ENCODE measurements around the gene FGD3. TPM values are rescaled to one million over a fixed set of nuclear protein-coding genes. Genes with fewer than 3 reads are reported as not detected.

Gene FGD3
- total RNA-seq, 1 experiment from 2014 or later, result 9.0 TPM

GRCh38 chr9:93030642-93031628 is 83.6 kb downstream of the FGD3 start:
- Histone ChIP-seq H4K20me1 (ENCODE audit: insufficient read depth, low read depth, low read length) (no peaks in the 10 kb centered on the region), H3K4me2 (ENCODE audit: low read depth, low read length, poor library complexity, severe bottlenecking) (no peak overlapping the region), H2AFZ (ENCODE audit: low read length) (no peak overlapping the region), H3K4me3 (ENCODE audit: low read length) (no peak overlapping the region), H3K79me2 (ENCODE audit: low read length) (no peaks in the 10 kb centered on the region), H3K9me2 (replicated peaks; ENCODE audit: insufficient read depth, low read length) (no peaks in the 10 kb centered on the region), H3K27ac (ENCODE audit: low read length) (no peak overlapping the region), H3K27me3 (ENCODE audit: low read length) (no peaks in the 10 kb centered on the region), H3K9ac (ENCODE audit: low read length) (no peak overlapping the region), H3K9me3 (ENCODE audit: low read length) (no peaks in the 10 kb centered on the region), H3K36me3 (ENCODE audit: insufficient read depth, low read length) (no peaks in the 10 kb centered on the region), H3K4me1 (ENCODE audit: low read length) (peaks cover 11% of the 10 kb centered on the region)
- DNase-seq, result no peak

- no peak overlapping the region for H2AFZ ChIP-seq (ENCODE audit: low read length)
- no peak for DNase-seq
- H3K27ac ChIP-seq (ENCODE audit: low read length), result no peak overlapping the region
- H3K9me3 ChIP-seq (ENCODE audit: low read length), result no peaks in the 10 kb centered on the region
- H4K20me1 ChIP-seq (ENCODE audit: insufficient read depth, low read depth, low read length), result no peaks in the 10 kb centered on the region
- H3K36me3 ChIP-seq (ENCODE audit: insufficient read depth, low read length), result no peaks in the 10 kb centered on the region
- no peaks in the 10 kb centered on the region for H3K79me2 ChIP-seq (ENCODE audit: low read length)
- no peak overlapping the region for H3K9ac ChIP-seq (ENCODE audit: low read length)
- no peaks in the 10 kb centered on the region for H3K9me2 ChIP-seq (replicated peaks; ENCODE audit: insufficient read depth, low read length)
- H3K4me1 ChIP-seq (ENCODE audit: low read length), result peaks cover 11% of the 10 kb centered on the region
- H3K4me3 ChIP-seq (ENCODE audit: low read length), result no peak overlapping the region
- no peaks in the 10 kb centered on the region for H3K27me3 ChIP-seq (ENCODE audit: low read length)
- H3K4me2 ChIP-seq (ENCODE audit: low read depth, low read length, poor library complexity, severe bottlenecking), result no peak overlapping the region
Observed at GRCh38 chr9:93031629-93032430, 84.5 kb downstream of the FGD3 start.

- Histone ChIP-seq H3K9me2 (replicated peaks; ENCODE audit: insufficient read depth, low read length) (no peaks in the 10 kb centered on the region), H3K27ac (ENCODE audit: low read length) (no peak overlapping the region), H3K36me3 (ENCODE audit: insufficient read depth, low read length) (no peaks in the 10 kb centered on the region), H3K4me3 (ENCODE audit: low read length) (no peak overlapping the region), H3K79me2 (ENCODE audit: low read length) (no peaks in the 10 kb centered on the region), H4K20me1 (ENCODE audit: insufficient read depth, low read depth, low read length) (no peaks in the 10 kb centered on the region), H3K4me2 (ENCODE audit: low read depth, low read length, poor library complexity, severe bottlenecking) (no peak overlapping the region), H2AFZ (ENCODE audit: low read length) (no peak overlapping the region), H3K27me3 (ENCODE audit: low read length) (no peaks in the 10 kb centered on the region), H3K9me3 (ENCODE audit: low read length) (no peaks in the 10 kb centered on the region), H3K4me1 (ENCODE audit: low read length) (peaks cover 11% of the 10 kb centered on the region), H3K9ac (ENCODE audit: low read length) (no peak overlapping the region)
- DNase-seq, result no peak
Observed at GRCh38 chr9:93032545-93032944, 85.2 kb downstream of the FGD3 start.

- Histone ChIP-seq H3K27ac (ENCODE audit: low read length) (no peak overlapping the region), H3K79me2 (ENCODE audit: low read length) (no peaks in the 10 kb centered on the region), H3K36me3 (ENCODE audit: insufficient read depth, low read length) (no peaks in the 10 kb centered on the region)
Observed at GRCh38 chr9:93033531-93033930, 86.2 kb downstream of the FGD3 start.

GRCh38 chr9:93035106-93035660 is 87.9 kb downstream of the FGD3 start:
- no peak for DNase-seq
- Histone ChIP-seq H4K20me1 (ENCODE audit: insufficient read depth, low read depth, low read length) (no peaks in the 10 kb centered on the region), H2AFZ (ENCODE audit: low read length) (no peak overlapping the region), H3K9me2 (replicated peaks; ENCODE audit: insufficient read depth, low read length) (no peaks in the 10 kb centered on the region), H3K27ac (ENCODE audit: low read length) (no peak overlapping the region), H3K79me2 (ENCODE audit: low read length) (no peaks in the 10 kb centered on the region), H3K36me3 (ENCODE audit: insufficient read depth, low read length) (no peaks in the 10 kb centered on the region), H3K27me3 (ENCODE audit: low read length) (no peaks in the 10 kb centered on the region), H3K9ac (ENCODE audit: low read length) (no peak overlapping the region), H3K9me3 (ENCODE audit: low read length) (no peaks in the 10 kb centered on the region), H3K4me1 (ENCODE audit: low read length) (peaks cover 3% of the 10 kb centered on the region), H3K4me3 (ENCODE audit: low read length) (no peak overlapping the region), H3K4me2 (ENCODE audit: low read depth, low read length, poor library complexity, severe bottlenecking) (no peak overlapping the region)

More at GRCh38 chr9:93033531-93033930, 86.2 kb downstream of the FGD3 start:
- H3K9me3 ChIP-seq (ENCODE audit: low read length), result no peaks in the 10 kb centered on the region
- no peaks in the 10 kb centered on the region for H3K9me2 ChIP-seq (replicated peaks; ENCODE audit: insufficient read depth, low read length)
- no peak overlapping the region for H2AFZ ChIP-seq (ENCODE audit: low read length)
- H3K27me3 ChIP-seq (ENCODE audit: low read length), result no peaks in the 10 kb centered on the region
- no peak for DNase-seq
- no peak overlapping the region for H3K4me3 ChIP-seq (ENCODE audit: low read length)
- no peaks in the 10 kb centered on the region for H4K20me1 ChIP-seq (ENCODE audit: insufficient read depth, low read depth, low read length)
- H3K4me1 ChIP-seq (ENCODE audit: low read length), result peaks cover 4% of the 10 kb centered on the region
- no peak overlapping the region for H3K4me2 ChIP-seq (ENCODE audit: low read depth, low read length, poor library complexity, severe bottlenecking)
- H3K9ac ChIP-seq (ENCODE audit: low read length), result no peak overlapping the region

GRCh38 chr9:93035821-93036351 is 88.6 kb downstream of the FGD3 start:
- no peak overlapping the region for H3K27ac ChIP-seq (ENCODE audit: low read length)

GRCh38 chr9:93036887-93037475 is 89.7 kb downstream of the FGD3 start:
- Histone ChIP-seq H3K79me2 (ENCODE audit: low read length) (no peaks in the 10 kb centered on the region), H4K20me1 (ENCODE audit: insufficient read depth, low read depth, low read length) (no peaks in the 10 kb centered on the region), H3K4me1 (ENCODE audit: low read length) (peaks cover 3% of the 10 kb centered on the region), H3K4me2 (ENCODE audit: low read depth, low read length, poor library complexity, severe bottlenecking) (no peak overlapping the region), H3K36me3 (ENCODE audit: insufficient read depth, low read length) (no peaks in the 10 kb centered on the region), H2AFZ (ENCODE audit: low read length) (no peak overlapping the region), H3K27me3 (ENCODE audit: low read length) (no peaks in the 10 kb centered on the region), H3K4me3 (ENCODE audit: low read length) (no peak overlapping the region), H3K9me2 (replicated peaks; ENCODE audit: insufficient read depth, low read length) (no peaks in the 10 kb centered on the region), H3K9ac (ENCODE audit: low read length) (no peak overlapping the region), H3K9me3 (ENCODE audit: low read length) (no peaks in the 10 kb centered on the region), H3K27ac (ENCODE audit: low read length) (no peak overlapping the region)
- DNase-seq, result no peak

More at GRCh38 chr9:93035821-93036351, 88.6 kb downstream of the FGD3 start:
- H3K27me3 ChIP-seq (ENCODE audit: low read length), result no peaks in the 10 kb centered on the region
- H3K36me3 ChIP-seq (ENCODE audit: insufficient read depth, low read length), result no peaks in the 10 kb centered on the region
- no peaks in the 10 kb centered on the region for H4K20me1 ChIP-seq (ENCODE audit: insufficient read depth, low read depth, low read length)
- H3K9ac ChIP-seq (ENCODE audit: low read length), result no peak overlapping the region
- H3K4me1 ChIP-seq (ENCODE audit: low read length), result peaks cover 3% of the 10 kb centered on the region
- H3K4me2 ChIP-seq (ENCODE audit: low read depth, low read length, poor library complexity, severe bottlenecking), result no peak overlapping the region
- no peaks in the 10 kb centered on the region for H3K9me2 ChIP-seq (replicated peaks; ENCODE audit: insufficient read depth, low read length)
- no peak overlapping the region for H2AFZ ChIP-seq (ENCODE audit: low read length)
- no peaks in the 10 kb centered on the region for H3K9me3 ChIP-seq (ENCODE audit: low read length)
- no peak for DNase-seq
- no peak overlapping the region for H3K4me3 ChIP-seq (ENCODE audit: low read length)
- no peaks in the 10 kb centered on the region for H3K79me2 ChIP-seq (ENCODE audit: low read length)

Measured in Karpas-422 (cell line).